ENCODE results near the gene CASP6.
"Not testable (repeated sequence)": the region's sequence is repeated elsewhere in the genome, so short reads cannot be mapped to it uniquely, and the experiment has no call there.

Gene CASP6

GRCh38 chr4:109719604-109720003, 16.4 kb upstream of the CASP6 start:
- DNase-seq (ENCODE audit: low read depth in 2 of 2) = no peak

- DNase-seq (ENCODE audit: low read depth in 2 of 2) = no peak
Observed at GRCh38 chr4:109718759-109719158, 15.5 kb upstream of the CASP6 start.

- no peak for DNase-seq (ENCODE audit: low read depth in 2 of 2)
Observed at GRCh38 chr4:109713500-109713899, 10.3 kb upstream of the CASP6 start.

GRCh38 chr4:109708990-109709389, 5.7 kb upstream of the CASP6 start:
- DNase-seq (ENCODE audit: low read depth in 2 of 2) = no peak

DNA sequence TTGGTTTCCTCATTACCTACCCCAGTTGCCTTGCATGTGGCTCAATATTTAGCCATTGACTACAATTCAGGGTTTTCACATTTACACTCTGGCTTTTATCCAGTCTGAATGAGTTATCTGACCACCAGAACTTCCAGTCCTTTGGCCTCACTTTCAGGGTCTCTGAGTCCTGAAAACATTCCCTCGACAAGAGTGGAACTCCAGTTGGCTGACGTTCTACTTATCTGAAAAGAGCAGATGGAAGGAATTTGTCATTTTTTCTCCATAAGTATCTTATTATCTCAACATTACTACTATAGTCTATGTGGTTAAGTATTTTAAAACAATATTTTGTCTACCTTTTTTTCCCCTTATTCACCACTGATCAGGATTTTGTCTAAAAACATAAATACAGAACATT, 5.2 kb upstream of the CASP6 start:
- no peak for DNase-seq (ENCODE audit: low read depth in 2 of 2)

DNA sequence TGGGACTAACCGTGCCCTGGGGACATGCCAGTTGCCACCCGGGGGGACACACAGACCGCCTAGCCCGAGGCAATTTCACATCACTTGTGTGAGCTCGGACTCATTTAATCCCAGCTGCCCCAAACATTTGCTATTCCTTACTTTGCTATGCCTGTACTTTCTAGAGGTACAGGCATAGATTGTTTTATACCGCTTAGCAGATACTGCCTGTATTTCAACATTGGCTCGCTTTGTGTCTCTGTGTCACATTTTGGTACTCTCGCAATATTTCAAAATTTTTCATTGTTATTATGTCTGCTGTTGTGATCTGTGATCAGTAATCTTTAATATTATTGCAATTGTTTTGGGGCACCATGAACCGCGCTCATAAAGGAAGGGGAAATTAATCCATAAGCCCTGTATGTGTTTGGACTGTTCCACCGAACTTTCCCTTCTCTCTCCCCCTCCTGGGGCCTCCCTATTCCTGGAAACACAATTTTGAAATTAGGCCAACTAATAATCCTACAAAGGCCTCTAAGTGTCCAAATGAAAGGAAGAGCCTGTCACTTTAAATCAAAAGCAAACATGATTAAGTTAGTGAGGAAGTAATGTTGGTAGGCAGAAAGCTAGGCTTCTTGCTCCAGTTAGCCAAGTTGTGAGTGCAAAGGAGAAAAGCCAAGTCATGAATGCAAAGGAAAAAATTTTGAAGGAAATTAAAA, 568 bp upstream of the CASP6 start:
- no peak for DNase-seq (ENCODE audit: low read depth in 2 of 2)

DNA sequence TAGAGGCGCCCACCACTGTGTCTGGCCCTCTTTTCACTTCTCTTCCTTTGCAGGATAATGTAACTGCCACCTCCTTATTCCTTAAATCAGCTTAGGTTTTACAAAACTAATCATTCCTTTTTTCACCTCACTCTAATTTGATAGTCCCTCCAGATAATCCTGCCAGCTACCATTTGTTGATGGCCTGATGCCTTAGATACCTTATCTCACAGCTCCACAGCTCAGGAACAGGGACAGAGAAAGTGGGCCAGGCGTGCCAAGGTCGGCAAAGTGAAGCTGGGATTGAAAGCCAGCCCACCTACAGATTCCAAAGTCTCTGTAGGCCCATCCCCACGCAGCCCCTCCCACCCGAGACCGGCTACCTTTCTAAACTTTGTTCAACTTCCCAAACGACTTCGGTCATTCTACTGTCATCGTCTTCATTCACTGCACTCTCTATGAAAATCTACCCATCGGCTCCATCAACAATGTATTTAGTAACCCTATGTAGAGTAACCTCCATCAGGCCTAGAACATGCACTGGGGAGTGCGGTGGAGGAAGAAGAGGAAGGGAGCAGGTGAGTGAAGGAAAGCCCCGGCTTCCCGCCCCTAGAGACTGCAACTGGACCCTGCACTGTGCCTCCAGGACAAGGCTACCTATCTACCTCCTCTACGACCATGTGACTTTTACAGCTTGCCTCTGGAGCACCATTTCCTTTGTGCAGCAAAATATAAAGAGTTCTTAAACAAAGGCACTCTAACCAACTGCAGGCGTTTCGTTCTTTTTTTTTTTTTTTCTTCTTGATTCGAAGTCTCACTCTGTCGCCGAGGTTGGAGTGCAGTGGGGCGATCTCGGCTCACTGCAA, 1.5 kb downstream of the CASP6 start:
- no peak for DNase-seq (ENCODE audit: low read depth in 2 of 2)

DNA sequence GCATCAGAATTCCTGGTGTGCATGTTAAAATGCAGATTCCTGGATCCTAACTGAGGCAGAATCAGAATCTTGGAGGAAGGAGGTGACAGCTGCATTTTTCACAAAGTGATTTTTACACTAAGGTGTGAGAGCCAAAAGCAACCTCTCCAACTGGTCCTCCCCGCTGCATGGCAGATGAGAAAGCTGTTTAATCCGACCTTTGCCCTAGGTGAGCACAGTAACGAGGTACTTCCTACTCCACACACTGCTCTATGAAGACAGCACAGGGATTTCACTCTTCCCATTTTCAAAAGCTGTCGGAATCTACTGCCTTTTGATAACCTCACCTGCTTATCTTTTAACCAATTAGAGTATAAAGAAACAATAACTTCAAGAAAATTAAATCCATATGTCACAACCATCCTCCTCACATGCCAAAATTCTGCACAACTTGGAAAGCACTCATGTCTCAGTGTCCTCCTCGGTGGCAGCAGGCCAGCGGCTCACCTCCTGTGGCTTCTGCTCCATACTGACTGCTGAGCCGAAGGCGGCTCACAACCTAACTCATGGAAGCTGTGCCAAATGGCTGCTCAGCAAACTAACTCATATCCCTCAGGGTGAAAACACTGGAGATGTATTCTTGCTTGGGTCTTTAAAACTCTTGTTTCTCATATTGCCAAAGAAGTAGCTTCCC, 3.6 kb downstream of the CASP6 start:
- no peak for DNase-seq (ENCODE audit: low read depth in 2 of 2)

DNA sequence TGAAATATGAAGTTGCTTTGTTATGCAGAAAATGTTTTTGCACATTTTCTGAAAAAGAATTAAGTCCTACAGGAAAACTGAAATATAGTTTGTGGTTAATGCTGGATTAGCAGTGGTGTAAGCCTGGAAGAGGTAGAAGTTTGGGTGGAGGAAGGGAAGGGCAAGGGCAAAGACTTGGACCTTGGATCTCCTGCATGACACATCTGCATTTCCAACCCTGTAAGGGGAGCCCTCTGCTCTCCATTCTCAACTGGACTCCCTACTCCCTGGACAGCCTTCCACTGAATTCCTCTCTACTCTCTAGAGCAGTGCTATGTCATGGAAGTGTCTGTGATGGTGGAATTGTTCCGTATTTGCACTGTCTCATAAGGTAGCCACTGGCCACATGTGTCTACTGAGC, 4.6 kb downstream of the CASP6 start:
- DNase-seq (ENCODE audit: low read depth in 2 of 2) = no peak

DNA sequence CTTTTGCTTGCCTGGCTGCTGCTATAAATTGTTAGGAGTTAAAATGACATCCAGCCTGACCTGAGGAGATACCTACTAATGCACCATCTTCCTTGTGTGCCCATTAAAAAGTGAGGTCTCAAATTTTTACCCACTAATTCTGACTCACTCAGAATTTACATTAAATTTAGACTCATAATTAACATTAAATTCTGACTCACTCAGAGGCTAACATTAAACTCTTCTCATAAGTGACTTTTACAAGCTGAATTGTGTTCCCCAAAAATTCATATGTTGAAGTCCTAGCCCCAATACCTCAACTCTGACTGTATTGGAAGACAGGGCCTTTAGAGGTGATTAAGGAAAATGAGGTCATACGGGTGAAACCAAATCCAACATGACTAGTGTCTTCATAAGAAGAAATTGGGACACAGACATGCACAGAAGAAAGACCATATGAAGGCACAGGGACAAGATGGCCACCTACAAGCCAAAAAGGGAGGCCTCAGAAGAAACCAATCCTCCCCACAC, 11.8 kb downstream of the CASP6 start:
- DNase-seq (ENCODE audit: low read depth in 2 of 2) = no peak

DNA sequence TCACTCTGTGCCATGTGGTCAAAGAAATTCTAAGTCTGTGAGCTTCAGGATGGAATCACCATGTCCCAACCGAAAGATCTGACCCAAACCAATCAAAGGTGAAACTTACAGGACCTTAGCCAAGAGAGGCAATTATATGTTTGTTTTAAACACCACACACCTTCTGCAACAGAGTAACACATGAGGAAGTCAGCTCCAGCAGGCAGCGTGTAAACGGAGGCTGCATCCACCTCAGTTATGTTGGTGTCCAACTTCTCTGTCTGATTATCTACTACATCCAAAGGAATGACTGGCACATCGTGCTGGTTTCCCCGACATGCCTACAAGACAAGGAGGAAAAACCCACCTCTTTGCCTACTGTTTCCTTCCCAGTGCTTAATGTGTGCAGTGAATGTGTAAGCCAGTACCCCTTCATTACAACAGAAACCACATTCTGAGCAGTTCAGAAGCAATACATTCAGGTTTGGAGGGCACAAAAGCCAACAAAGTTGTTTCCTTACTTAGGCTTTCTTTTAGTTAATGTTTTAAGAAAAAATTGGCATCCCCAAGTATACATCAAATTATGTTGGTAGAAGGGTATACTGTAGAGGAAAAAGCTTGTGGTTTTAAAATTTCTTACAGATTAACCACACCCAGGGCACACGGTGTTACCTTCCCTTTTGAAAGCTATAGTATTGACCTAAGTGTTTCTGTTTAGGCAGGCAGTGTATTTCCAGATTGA, 12.4 kb downstream of the CASP6 start:
- DNase-seq (ENCODE audit: low read depth in 2 of 2) = no peak

DNA sequence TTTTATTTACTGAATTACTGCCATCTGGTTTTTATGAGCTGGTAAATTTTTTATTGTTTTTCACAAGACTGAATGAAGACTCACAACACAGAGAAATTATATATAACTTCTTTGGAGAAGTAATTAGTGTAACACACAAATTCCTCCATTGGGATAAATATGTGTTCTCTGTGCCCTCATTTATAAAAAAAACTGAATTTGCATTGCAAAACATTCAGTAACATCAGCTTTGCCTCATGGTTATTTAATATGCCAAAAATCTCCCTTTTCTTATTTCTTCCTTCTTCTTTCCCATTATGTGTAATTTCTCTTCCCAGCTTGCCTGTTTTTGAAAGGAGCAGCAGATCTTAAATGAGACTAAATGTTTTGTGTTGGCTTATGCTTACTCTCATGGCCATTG, 18.5 kb downstream of the CASP6 start:
- no peak for DNase-seq (ENCODE audit: low read depth in 2 of 2)

DNA sequence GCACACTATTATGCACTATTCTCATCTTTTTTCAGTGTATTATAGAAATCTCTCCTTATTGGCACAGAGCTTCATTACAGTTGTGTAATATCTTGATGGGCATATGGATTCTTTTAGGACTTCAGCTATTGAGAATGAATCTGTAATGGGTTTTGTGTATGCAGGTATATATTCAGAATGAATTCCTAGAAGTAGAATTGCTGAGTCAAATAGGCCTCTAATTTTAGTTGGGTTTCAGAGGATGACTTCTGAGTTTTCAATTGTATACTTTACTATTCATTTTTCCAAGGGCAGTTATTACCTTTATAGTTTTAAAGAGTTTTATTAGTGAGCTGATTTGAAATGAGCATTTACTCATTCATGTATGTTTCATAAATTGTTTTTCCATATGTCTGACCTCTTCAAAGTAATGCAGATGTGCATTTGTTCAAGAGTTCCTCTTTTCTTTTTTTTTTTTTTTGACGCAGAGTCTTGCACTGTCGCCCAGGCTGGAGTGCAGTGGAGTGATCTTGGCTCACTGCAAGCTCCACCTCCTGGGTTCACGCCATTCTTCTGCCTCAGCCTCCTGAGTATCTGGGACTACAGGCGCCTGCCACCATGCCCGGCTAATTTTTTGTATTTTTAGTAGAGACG, 19.5 kb downstream of the CASP6 start:
- DNase-seq (ENCODE audit: low read depth in 2 of 2) = no peak

DNA sequence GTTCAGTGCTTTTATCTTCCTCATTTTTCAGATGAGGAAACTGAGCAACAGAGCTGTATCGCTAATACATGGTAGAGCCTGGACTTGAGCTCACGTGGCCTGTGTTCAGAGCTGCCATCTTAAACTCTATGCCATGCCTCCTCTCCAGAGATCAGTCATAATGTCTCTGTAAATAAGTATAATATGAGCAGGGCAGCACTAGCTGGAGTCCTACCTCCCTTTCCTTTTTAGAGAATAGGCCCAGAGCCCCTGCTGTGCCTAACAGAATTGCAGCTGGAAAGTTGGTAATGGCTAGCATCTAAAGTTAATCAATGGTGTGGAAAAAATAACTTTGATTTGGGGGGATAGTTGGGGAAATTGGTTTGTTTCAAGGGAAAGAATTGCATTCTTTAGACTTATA, 20.4 kb downstream of the CASP6 start:
- DNase-seq (ENCODE audit: low read depth in 2 of 2) = no peak

GRCh38 chr4:109678925-109679324, 24.3 kb downstream of the CASP6 start:
- not testable (repeated sequence) for DNase-seq (ENCODE audit: low read depth in 2 of 2)

DNA sequence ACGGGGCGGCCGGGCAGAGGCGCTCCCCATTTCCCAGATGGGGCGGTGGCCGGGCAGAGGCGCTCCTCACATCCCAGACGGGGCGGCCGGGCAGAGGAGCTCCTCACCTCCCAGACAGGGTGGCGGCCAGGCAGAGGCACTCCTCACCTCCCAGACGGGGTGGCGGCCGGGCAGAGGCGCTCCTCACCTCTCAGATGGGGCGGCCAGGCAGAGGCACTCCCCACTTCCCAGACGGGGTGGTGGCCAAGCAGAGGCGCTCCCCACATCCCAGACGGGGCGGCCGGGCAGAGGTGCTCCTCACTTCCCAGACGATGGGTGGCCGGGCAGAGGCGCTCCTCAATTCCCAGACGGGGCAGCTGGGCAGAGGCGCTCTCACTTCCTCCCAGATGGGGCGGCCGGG, 24.8 kb downstream of the CASP6 start:
- DNase-seq (ENCODE audit: low read depth in 2 of 2) = not testable (repeated sequence)

GRCh38 chr4:109676886-109677285, 26.4 kb downstream of the CASP6 start:
- DNase-seq (ENCODE audit: low read depth in 2 of 2) = no peak

DNA sequence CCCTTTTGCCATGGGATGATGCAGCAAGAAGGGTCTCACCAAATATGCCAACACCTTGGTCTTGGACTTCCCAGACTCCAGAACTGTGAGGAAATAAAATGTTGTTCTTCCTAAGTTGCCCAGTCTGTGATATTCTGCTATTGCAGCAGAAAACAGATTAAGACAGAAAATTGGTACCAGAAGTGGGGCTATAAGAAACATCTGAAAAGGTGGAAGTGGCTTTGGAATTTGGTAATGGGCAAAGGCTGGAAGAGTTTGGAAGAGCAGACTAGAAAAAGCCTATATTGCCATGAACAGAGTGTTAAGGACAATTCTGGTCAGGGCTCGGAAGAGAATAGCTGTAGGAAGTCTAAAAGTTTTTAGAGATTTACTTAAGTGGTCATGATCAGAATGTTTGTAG, 27.4 kb downstream of the CASP6 start:
- DNase-seq (ENCODE audit: low read depth in 2 of 2) = no peak

- DNase-seq (ENCODE audit: low read depth in 2 of 2) = no peak
Observed at GRCh38 chr4:109675181-109675580, 28.1 kb downstream of the CASP6 start.

- no peak for DNase-seq (ENCODE audit: low read depth in 2 of 2)
Observed at GRCh38 chr4:109673303-109673702, 29.9 kb downstream of the CASP6 start.

DNA sequence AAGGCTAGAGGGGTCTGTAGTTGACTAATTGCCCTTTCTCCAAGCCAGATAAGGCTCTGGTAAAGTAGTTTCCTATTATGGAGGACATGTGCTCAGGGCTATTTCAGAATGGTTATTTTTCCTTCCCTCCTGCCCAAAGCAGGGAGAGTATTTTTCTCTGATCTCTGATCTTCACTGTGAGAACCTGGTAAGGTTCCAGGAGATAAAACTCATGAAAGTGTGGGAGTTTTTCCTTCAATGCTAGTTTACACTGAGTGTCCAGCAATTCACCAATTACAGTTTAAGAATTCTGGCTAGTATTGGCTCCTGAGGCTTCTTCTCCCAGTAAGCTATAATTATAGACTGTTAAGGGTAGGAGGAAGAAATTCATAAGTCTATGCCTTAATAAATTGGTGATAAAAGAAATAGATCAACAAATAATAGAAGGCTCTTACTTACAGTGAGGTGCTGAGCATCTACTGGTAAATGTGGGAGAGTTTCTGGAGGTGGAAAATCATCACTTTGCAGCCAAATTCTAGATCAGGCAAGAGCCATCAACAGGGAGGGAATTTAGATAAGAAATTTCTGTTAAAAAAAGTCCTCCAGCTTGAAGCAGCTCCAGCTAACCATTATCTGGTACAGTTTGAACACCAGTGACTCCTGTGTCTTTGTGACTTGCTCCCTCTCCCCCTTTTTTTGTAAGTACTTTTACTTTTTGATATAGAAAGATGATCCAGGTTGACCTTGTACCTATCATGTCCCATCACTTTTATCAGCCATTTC, 30.9 kb downstream of the CASP6 start:
- DNase-seq (ENCODE audit: low read depth in 2 of 2) = no peak
